OCI-M2 (cell line): ENCODE data around the gene BSCL2.
"Not testable (repeated sequence)": the region's sequence is repeated elsewhere in the genome, so short reads cannot be mapped to it uniquely, and the experiment has no call there.

Source experiments
- DNase-seq: peaks from one replicate; lab custom pipeline; 2025; ENCODE audit not compliant: unreplicated experiment; lab: John Stamatoyannopoulos, UW

BSCL2 gene

GRCh38 chr11:62688491-62688890, 18.7 kb downstream of the BSCL2 start:
- DNase-seq = no peak

- no peak for DNase-seq
These were observed 19.5 kb downstream of the BSCL2 start for GRCh38 chr11:62687508-62688396.

GRCh38 chr11:62682518-62682917, 24.7 kb downstream of the BSCL2 start:
- DNase-seq = no peak

- peak; percentile 8 for DNase-seq
These were observed 26.4 kb downstream of the BSCL2 start for GRCh38 chr11:62680825-62681240.

GRCh38 chr11:62678770-62679696, 28.2 kb downstream of the BSCL2 start, which contains the start of gene UBXN1:
UBXN1 (minus strand) TSS chr11:62679073; CDS start chr11:62678923, 150 bp downstream.
- DNase-seq = peak; percentile 34

GRCh38 chr11:62678433-62678769, 28.8 kb downstream of the BSCL2 start:
- no peak for DNase-seq

GRCh38 chr11:62677714-62678113, 29.5 kb downstream of the BSCL2 start:
- DNase-seq = no peak

- DNase-seq = no peak
These were observed 30.1 kb downstream of the BSCL2 start for GRCh38 chr11:62677156-62677555.

GRCh38 chr11:62676698-62677097, 30.5 kb downstream of the BSCL2 start:
- no peak for DNase-seq

- not testable (repeated sequence) for DNase-seq
These were observed 31.8 kb downstream of the BSCL2 start for GRCh38 chr11:62675415-62675814.

- no peak for DNase-seq
These were observed 34.1 kb downstream of the BSCL2 start for GRCh38 chr11:62673196-62673525.

GRCh38 chr11:62671608-62672389, 35.4 kb downstream of the BSCL2 start, which contains the start of the genes LBHD1 and UQCC3:
LBHD1 (minus strand) TSS chr11:62672267; CDS start chr11:62670031, 2,236 bp downstream.
UQCC3 (plus strand) TSS chr11:62671673; CDS start chr11:62671746, 73 bp downstream.
- peak; percentile 81 for DNase-seq

GRCh38 chr11:62671236-62671607, 36.0 kb downstream of the BSCL2 start:
- no peak for DNase-seq

- DNase-seq = no peak
These were observed 37.6 kb downstream of the BSCL2 start for GRCh38 chr11:62669420-62670161.

- no peak for DNase-seq
These were observed 39.8 kb downstream of the BSCL2 start for GRCh38 chr11:62667460-62667859.

- no peak for DNase-seq
These were observed 40.8 kb downstream of the BSCL2 start for GRCh38 chr11:62666259-62666926.

GRCh38 chr11:62665599-62666258, 41.5 kb downstream of the BSCL2 start:
- no peak for DNase-seq

- DNase-seq = peak; percentile 79
These were observed 42.1 kb downstream of the BSCL2 start, which contains the start of the genes C11orf98 and CSKMT for GRCh38 chr11:62665075-62665598. C11orf98 (minus strand) TSS chr11:62665210; CDS start chr11:62665169, 41 bp downstream. CSKMT (plus strand) TSS chr11:62665312; CDS start chr11:62665880, 568 bp downstream.
